Mammary epithelial cell (primary cell): ENCODE data around the gene FBXO27.

Experiments
- CTCF ChIP-seq, 2 donors: IDR thresholded peaks in 1 of 2; conservative IDR thresholded peaks in 1 of 2; 2 replicates each; pipeline ENCODE4 v1.5.1; 2011 to 2012; ENCODE audit warnings: inconsistent platforms in 2 of 2, low read length in 2 of 2, mild to moderate bottlenecking in 2 of 2, control low read depth in 1 of 2, low read depth in 1 of 2; ENCODE audit not compliant: insufficient read depth in 1 of 2; ENCODE audit errors: extremely low read depth in 1 of 2
- EZH2 ChIP-seq: IDR thresholded peaks from 2 replicates; pipeline ENCODE4 v1.6.1; 2012; ENCODE audit warnings: low read length, inconsistent platforms, borderline replicate concordance

DNA sequence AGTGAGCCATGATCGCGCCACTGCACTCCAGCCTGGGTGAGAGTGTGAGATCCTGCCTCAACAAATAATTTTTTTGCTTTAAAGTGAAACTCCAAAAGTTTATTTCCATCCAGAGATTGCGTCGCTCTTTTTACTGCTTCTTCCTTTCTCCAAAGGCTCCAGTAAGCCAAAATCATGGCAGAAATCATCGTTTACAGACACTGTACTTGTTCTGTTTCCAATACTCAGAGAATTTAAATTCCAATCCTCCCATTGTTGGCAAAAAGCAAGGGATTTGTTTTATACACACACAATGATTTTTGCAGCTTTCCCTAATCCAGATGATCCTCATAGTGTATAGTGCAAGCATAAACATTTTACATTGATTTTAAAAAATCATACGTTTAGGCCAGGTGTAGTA is 15.3 kb downstream of the FBXO27 start:
- TF ChIP-seq CTCF (conservative IDR thresholded peaks at IDR 0.05 in 1 of 2, IDR thresholded peaks at IDR 0.05 in 1 of 2; ENCODE audit: extremely low read depth in 1 of 2, insufficient read depth in 1 of 2, low read depth in 1 of 2, low read length in 2 of 2) = no peak
- no peak for TF ChIP-seq EZH2
